Stimulated activated CD8-positive, alpha-beta memory T cell treated with anti-CD3 and anti-CD28 coated beads, Interleukin-4, amount 100 ng/mL, for 4 hours (primary cell): Measurements from ENCODE around the gene PSME2.

Source experiments
- DNase-seq, 2 donors: peaks; one replicate each; pipeline ENCODE4 v3.0.0-alpha.2; 2020; ENCODE audit warnings: low read depth in 2 of 2, low spot score in 1 of 2

PSME2 gene, protein sequence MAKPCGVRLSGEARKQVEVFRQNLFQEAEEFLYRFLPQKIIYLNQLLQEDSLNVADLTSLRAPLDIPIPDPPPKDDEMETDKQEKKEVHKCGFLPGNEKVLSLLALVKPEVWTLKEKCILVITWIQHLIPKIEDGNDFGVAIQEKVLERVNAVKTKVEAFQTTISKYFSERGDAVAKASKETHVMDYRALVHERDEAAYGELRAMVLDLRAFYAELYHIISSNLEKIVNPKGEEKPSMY

GRCh38 chr14:24146453-24146977 is at the start of gene PSME2:
PSME2 (minus strand) TSS chr14:24146610; CDS start chr14:24146581, 29 bp downstream.
- DNase-seq = peak; percentile 56 to 74

DNA sequence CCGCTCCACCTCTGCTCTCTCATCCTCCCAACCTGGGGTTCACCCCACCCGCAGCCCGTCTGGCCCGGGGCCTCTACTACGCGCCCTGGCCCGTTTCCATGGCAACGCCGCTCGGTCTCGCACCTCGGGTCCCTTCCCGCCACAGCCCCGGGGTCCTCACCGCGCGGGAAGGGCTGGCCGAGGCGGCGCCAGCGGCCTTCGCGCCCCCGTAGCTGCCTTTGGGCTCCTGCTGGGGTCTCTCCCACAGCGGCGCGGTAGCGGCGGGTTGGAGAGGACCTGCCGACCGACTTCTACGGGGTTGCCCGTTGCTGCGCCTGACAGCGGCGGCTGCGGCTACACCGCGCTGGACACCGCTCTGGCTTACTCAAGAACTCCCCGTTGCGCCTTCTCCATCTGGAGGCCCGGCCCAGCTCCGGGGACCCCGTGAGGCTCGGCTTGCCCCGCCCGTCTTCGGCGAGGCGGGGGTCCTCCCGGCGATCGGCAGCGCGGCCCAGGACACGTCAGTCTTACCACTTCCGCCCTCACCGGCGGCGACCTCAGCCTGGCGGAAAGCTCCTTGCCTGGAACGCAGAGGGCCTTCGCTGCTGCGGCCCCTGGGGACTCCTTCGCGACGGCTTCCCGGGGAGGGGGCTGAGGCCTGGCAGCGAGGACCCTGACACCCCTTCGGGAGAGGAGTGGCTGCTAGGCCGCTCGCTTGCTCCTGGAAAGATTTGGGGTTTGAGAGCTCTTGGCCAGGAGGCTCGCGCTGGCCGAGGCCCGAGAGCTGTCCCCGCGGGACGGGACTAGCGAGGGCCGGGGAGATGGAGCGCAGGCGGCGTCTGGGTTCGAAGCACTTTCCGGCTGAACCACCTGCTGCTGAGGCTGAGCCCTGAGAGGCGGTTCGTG is 49.0 kb upstream of the PSME2 start, which contains the start of gene TM9SF1:
TSS of gene TM9SF1 (minus strand) at position 256 of the 885 bp plus-strand sequence. CDS start 422 bp downstream, outside the sequence.
- peak; percentile 69 to 79 for DNase-seq

GRCh38 chr14:24194873-24195185 is 48.4 kb upstream of the PSME2 start:
- no peak for DNase-seq

- no peak for DNase-seq
Measured at GRCh38 chr14:24194186-24194872, 47.9 kb upstream of the PSME2 start.

GRCh38 chr14:24192933-24193332 is 46.5 kb upstream of the PSME2 start:
- DNase-seq = no peak

- no peak for DNase-seq
Measured at GRCh38 chr14:24190416-24190815, 44.0 kb upstream of the PSME2 start.

DNA sequence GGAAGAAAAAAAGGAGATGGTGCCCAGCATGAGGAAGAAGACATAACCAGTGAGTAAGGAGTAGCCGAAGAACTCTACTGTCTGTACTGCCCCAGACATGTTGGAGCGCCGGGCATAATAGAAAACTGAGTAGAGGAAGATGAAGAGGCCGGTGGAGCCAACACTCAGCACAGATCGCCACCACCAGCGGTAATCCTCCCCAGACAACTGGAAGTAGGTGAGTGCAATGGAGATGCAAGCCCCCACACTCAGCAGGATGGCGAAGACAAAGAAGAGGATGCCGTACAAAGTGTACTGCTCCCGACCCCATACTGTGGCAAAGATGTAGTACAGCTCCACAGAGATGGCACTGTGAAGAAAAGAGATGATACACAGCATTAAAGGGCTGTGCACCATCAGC is 43.0 kb upstream of the PSME2 start:
- DNase-seq = no peak

DNA sequence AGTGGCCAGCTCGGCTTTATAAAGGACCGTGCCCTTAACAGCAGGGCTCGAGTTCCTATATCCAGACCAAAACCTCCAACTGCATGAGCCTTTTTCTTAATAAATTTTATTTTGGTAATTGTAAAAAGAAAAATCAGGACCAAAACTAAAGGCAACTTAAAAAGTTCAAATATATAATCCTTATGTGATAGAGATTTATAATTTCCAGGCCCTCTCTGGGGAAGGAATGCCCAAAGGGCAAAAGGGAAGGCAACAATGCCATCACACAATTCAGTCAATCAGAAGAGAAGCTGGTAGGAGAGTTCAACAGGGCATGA is 42.6 kb upstream of the PSME2 start:
- DNase-seq = no peak

GRCh38 chr14:24188251-24189058 is 42.0 kb upstream of the PSME2 start, which contains the start of gene IPO4:
IPO4 (minus strand) TSS chr14:24188816; CDS start chr14:24188787, 29 bp downstream.
- DNase-seq = peak; percentile 89 to 92

GRCh38 chr14:24187539-24187915 is 41.1 kb upstream of the PSME2 start:
- no peak for DNase-seq

DNA sequence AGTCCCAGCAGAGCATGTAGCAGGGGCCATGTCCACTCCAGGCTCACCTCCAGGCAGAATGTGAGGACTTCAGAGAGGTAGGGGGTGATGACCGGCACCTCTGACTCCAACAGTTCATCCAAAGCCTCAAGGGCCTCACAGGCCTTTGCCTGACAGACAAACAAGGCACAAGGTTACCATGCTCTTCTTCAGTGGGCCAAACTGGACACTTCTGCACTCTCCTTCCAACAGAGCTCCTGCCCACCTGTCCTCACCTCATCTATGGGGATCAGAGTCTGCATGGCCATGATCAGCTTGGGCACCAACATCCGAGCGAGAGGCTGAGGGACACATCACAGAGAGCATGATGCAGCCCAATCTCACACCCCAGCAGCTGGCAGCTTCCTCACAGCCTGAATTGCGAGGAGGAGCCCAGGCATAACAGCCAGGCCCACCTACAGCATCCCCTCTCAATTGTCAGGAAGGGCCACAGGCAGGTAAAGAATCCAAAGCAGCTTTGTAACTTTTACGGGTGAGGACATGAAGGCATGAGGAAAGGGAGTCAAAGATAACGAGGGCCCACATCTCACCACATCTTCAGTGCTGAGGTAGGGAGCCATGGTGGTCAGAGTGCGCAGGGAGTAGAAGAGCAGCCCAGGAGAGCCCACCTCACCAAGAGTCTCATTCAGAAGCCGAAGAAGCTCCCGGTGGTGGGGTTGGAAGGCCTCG is 40.6 kb upstream of the PSME2 start:
- DNase-seq = no peak

DNA sequence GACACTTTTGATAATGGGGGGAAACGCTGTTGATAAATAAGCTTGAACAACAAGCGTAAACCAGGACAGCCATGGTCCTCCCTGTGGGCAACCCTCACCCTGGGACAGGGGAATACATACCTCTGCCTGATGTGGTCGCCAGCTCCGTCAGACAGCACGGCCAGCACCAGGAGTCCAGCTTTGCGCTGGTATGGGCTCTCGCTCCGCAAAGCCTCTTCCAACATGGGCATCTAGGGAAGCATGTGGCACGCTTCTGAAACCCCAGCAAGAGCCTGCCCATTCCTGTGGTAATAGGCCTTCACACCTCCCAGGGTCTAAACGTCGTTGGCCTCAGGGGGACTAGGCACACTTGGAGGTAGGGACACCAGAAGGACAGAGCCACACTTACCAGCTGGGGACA is 39.3 kb upstream of the PSME2 start:
- no peak for DNase-seq

DNA sequence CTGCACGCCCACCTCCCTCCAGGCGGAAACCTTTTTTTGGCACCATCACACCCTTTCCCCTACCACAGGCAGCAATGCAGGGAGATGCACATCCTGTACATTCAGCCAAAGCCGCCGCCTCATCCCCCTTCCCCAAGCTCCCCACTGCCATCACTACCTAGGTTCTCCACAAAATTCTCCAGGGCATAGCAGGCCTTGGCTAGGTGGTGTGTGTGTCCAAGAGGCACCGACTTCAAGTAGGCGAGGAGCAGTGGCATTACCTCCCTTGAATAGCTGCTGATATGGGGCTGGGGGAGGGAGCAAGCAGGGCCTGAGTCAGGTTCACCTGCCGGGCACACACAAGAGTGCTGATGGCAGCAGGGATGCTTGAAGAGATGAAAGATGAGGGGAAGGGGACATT is 38.6 kb upstream of the PSME2 start:
- DNase-seq = no peak

DNA sequence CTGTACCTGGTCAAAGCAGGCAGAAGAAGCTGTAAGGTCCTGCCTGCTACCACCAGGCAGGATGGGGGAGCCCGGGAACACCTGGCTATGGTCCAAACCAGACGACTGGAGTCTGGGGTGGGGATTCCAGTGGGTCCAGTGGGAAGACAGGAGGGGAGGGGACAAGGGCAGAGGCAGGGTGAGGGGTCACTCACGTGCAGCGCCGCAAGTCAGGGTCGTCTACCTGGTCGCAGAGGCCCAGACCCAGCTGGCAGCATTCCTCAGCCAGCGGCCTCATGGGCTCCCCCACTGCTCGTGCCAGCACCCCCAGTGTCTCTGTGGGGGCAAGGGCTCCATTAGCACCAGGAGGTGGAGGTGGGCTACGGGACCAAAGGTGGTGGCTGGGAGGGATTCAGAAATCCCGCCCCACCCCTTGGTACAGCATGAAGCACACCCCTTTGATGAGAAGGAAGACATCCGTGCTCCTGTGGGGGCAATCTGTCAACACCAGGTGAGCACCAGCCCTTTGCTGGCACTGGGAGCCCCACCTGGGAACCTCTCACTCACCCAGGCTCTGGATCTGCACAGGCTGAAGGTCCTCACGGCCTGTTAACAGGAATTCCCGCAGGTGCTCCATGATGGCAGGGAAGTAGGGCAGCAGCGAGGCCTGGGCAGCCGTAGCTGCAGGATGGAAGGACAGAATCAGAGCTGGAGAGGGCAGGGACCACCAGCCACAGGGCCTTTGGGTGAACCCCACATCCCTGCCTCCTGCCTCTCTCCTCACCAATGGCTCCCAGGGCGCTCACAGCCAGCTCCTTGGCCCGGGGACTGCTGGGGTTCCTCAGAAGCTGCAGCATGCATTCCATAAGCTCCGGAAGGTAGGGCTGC is 37.9 kb upstream of the PSME2 start:
- DNase-seq = no peak

DNA sequence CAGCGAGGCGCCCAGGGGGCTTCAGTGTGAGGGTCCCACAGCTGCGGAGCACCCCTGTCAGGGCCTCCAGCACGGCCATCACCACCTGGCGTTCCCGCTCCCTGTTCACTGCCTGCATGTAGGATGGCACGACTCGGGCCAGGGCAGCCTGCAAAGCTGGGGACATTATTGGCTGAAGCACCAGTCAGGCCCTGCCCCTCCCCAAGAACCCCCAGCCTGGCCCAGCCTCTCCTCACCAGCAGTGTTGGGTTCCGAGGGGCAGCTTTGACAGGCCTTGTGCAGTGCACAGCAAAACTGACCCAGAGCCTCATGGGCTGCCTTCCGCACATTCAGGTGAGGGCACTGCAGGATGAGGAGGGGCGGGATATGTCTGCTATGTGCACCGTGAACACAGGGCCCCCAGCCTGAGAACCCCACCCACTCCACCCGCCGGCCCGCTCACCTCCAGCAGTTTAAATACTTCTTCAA is 36.6 kb upstream of the PSME2 start:
- DNase-seq = no peak

DNA sequence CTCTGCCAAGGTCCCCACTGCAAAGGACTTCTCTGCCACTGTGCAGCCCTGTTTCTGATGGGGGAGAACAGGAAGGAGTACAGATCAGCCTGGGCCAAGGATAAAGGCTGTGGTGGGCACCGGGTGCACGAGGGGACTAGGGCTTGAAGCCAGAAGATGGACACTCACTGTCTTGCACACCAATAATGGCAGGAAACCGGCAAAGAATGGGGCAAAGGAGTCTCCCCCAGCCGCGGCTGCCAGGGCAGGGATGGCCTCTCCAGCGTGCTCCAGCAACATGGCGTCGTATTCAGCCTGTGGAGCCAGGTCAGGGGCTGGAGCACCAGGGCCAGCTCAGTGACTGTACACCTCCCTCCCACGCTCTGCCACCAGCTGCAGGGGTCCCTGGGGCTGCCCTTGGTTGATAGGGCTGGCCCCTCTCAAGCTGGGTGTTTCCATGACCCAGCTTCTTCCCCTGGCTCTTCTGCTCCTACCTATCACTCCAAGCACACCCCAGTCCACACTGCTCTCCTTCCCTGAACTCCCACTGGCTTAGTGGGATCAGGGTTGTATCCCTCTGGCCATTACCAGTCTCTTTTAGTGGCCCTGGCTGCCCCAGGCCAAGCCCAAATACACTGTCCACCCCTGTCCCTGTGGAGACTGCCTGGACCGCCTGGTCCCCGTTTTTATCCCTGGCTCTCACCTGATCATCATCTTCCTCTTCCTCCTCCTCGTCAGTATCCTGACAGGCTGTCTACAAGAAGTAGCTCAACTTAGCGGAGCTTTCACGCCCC is 35.9 kb upstream of the PSME2 start:
- DNase-seq = no peak

DNA sequence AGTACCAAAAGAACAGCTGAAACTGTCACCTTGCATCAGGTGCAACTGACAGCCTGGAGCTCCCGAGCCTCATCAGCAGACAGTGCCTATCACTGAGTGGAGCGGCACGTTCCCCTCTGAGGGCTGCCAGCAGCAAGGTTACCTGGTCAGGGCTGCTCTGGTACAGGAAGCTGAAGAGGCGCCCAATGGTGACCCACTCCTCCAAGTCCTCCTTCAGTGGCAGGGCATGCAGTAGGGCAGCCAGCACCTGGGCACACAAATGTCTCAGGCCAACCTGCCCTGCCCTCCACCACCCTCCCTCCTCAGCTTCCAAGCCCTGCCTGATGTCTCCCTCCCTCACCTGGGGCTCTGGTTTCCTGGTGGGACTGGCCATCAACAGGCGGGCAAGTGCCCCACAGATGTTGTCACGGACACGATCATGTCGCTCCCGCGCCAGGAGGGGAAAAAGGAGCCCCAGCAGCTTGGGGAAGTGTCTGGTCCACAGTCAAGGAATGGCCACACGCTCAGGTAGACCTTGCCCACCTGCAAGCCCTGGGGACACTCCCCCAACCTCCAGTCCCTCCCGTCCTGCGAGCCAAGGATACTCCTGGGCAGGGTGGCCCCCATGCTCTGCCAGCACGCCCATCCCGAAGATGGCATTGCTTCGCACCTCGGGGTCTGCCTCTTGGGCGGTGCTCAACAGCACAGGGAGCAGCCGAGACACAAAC is 35.1 kb upstream of the PSME2 start:
- no peak for DNase-seq
